Activated CD4-positive, alpha-beta T cell treated with anti-CD3 and anti-CD28 coated beads, Interleukin-2, amount 10 ng/mL, durations not matched to agents 7 days and 5 days (primary cell): ENCODE data around the gene STUM. TPM values are rescaled to one million over a fixed set of nuclear protein-coding genes. Genes with fewer than 3 reads are reported as not detected.

ENCODE experiments used
- CTCF ChIA-PET: fragments of 350-600 bp; sonication (Branson Sonifier 250); formaldehyde crosslinking; loops from one replicate; lab custom pipeline; 2021; ENCODE audit warnings: antibody characterized with exemption; lab: Charles Lee
- POLR2A ChIA-PET: fragments of 350-600 bp; sonication (Branson Sonifier 250); formaldehyde crosslinking; loops from one replicate; lab custom pipeline; 2021; ENCODE audit warnings: antibody characterized with exemption; lab: Charles Lee
- DNase-seq: peaks from one replicate; pipeline ENCODE4 v3.0.0-alpha.2; 2020
- H3K27ac Mint-ChIP-seq: one replicate; pipeline ENCODE4 v1.8.0; 2021; ENCODE audit warnings: mild to moderate bottlenecking, moderate library complexity, mixed read lengths
- H3K27me3 Mint-ChIP-seq: one replicate; pipeline ENCODE4 v1.8.0; 2021; ENCODE audit warnings: mixed read lengths
- H3K36me3 Mint-ChIP-seq: one replicate; pipeline ENCODE4 v1.8.0; 2021; ENCODE audit warnings: low read depth, mixed read lengths
- H3K4me1 Mint-ChIP-seq: one replicate; pipeline ENCODE4 v1.8.0; 2021; ENCODE audit warnings: mixed read lengths
- H3K4me3 Mint-ChIP-seq: one replicate; pipeline ENCODE4 v1.8.0; 2021; ENCODE audit warnings: mild to moderate bottlenecking, moderate library complexity, mixed read lengths
- H3K9me3 Mint-ChIP-seq: one replicate; pipeline ENCODE4 v1.8.0; 2021; ENCODE audit warnings: mixed read lengths
- total RNA-seq, 2 experiments: library from RNA; stranded (reverse); gene quantifications; one replicate each; pipeline ENCODE4 v1.2.3, GENCODE V29; 2021

The STUM gene
- total RNA-seq, 2 experiments from 2014 or later: not detected

DNA sequence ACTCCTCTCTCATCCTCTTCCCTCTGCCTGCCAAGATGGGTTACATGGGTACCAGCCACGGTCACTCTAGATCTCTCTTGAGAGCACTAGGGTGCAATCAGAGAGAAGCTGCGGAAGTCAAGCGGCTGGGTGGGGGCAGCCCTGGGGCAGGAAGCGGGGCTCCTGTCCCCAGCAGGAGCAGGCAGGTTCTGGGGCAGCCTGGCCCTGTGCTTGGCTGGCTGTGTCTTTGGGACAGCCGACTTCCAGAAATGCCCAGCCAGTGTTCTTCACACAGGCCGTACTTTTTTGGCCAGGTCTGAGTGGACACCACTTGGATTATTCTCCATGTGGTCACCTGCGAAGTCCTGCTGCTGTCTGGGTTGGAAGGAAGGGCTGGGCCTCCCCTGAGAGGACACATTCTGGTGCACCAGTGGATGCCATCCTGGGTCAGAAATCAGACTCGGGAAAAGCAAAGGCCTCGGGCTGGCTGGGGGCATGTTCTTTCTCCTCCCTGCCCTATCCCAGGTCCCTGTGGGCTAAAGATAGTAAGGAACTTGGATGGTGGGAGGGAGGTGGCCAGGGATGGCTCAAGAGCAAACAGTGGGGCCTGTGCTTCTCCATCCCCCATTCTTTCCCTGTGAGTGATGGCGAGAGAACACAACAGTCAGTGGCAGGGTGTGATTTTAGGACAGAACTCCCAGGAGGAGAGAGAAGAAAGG, 96.9 kb downstream of the STUM start:
- DNase-seq: no peak
- Mint-ChIP-seq H3K27me3 (no peaks in the 10 kb centered on the region), H3K4me1 (peaks cover 61% of the 10 kb centered on the region), H3K27ac (peak overlapping the region; percentile 89), H3K9me3 (no peaks in the 10 kb centered on the region), H3K4me3 (no peak overlapping the region), H3K36me3 (peaks cover 51% of the 10 kb centered on the region)
- CTCF ChIA-PET: interaction anchor here (1.6 kb wide), 1 partner anchor 183 kb away, joined by 5 read pairs; no protein-coding TSS in a partner anchor
- POLR2A ChIA-PET: no interaction called here

DNA sequence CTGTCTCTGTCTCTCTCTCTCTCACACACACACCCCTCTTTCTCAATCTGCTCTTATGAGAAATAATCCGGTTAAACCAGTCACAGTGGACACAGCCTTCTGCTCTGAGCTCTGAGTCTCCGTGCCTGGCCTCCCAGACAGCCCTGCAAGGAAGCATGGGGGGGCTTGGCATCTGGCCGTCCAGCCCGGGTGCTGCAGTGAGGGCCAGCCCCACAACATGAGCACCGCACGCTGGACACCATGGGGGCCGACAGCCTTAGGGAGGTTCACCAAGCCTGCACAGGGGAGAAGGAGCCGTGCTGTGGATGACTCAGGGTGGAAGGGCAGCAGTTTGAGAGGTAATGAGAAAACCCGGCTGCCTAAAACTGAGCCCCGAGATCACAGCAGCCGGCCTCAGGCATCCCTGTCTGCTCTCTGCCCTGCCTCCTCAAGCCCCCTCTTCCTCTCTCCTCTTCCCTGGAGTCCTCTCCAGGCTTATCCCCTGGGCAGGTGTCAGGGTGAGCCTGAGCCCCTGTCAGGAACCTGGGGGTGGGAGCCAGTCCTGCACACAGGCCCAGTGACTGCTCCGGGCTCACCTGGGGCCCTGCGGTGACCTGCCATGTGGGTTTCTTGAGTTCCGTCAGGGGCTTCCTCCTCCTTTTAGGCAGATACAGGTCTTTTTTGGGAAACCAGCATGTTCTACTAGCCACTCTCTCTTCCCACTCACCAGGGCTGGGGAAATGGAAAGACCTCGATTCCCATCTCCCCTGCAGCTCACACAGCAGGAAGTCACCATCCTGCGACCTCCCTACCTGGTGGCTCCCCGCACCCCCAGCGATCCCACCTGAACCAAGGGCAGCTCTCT, 97.7 kb downstream of the STUM start:
- DNase-seq: no peak
- ChIA-PET POLR2A (no interaction called here), CTCF (interaction anchor here (1.6 to 1.7 kb wide), 2 partner anchors 11 to 182 kb away, joined by 4 to 5 read pairs; no protein-coding TSS in a partner anchor)
- Mint-ChIP-seq H3K4me3 (no peak overlapping the region), H3K36me3 (peaks cover 47% of the 10 kb centered on the region), H3K27me3 (no peaks in the 10 kb centered on the region), H3K4me1 (peaks cover 69% of the 10 kb centered on the region), H3K9me3 (no peaks in the 10 kb centered on the region), H3K27ac (peak overlapping the region; percentile 62)

DNA sequence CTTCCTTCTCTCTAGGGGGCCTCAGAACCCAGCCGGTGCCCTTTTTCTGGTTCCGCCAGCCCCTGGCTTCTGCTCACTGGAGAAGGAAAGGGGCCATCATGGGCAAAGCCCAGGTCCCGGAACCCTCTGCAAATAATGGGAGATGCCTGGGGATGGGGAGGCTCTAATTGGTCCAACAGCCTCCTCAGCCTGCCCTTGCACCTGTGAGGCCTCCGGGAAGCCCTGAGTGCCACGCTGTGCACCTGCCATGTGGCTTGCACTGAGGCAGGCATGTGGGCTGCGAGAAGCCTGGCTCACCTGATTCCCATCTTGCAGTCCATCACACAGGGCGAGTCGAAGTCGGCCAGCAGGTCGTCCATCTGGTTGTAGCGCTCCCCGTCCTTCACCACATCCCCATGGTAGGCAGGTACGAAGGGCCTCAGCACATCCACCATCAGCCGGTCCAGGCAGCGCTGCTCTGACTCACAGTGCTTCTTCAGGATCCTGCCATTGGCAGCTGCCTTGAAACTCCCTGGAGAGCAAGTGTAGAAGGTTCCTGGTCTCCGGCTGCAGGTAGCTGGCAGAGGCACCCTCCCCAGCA, 98.4 kb downstream of the STUM start:
- peaks cover 45% of the 10 kb centered on the region for H3K36me3 Mint-ChIP-seq
- POLR2A ChIA-PET: no interaction called here
- CTCF ChIA-PET: interaction anchor here (1.4 to 1.7 kb wide), 3 partner anchors 10 to 182 kb away, joined by 3 to 5 read pairs (median 4); no protein-coding TSS in a partner anchor
- H3K27ac Mint-ChIP-seq: no peak overlapping the region
- DNase-seq: no peak
- H3K4me3 Mint-ChIP-seq: no peak overlapping the region
- H3K27me3 Mint-ChIP-seq: no peaks in the 10 kb centered on the region
- peaks cover 69% of the 10 kb centered on the region for H3K4me1 Mint-ChIP-seq
- no peaks in the 10 kb centered on the region for H3K9me3 Mint-ChIP-seq

DNA sequence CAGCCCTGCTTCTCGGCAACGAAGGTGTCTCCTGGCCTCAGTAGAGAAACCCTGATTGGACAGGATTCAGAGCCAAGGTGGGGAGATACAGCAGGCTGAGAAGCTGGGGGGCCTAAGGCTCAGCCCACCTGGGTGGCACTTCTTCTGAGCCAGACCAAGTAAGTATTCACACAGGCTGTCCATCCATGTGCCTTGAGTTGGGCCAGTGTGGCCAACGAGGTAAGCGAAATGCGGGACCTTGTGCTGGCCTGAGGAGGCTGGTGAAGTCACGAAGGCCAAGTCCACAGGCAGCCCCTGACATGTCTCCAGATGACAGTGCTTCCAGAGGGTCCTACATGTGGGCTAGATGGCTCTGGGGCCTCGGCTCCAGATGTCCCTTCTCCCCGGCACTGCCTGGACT, 99.2 kb downstream of the STUM start:
- ChIA-PET POLR2A (no interaction called here), CTCF (interaction anchor here (0.7 to 1.7 kb wide), 6 partner anchors 9 to 181 kb away, joined by 3 to 4 read pairs (median 3); no protein-coding TSS in a partner anchor)
- no peaks in the 10 kb centered on the region for H3K9me3 Mint-ChIP-seq
- H3K4me1 Mint-ChIP-seq: peaks cover 68% of the 10 kb centered on the region
- no peak overlapping the region for H3K4me3 Mint-ChIP-seq
- no peak overlapping the region for H3K27ac Mint-ChIP-seq
- no peak for DNase-seq
- H3K36me3 Mint-ChIP-seq: peaks cover 44% of the 10 kb centered on the region
- H3K27me3 Mint-ChIP-seq: no peaks in the 10 kb centered on the region

DNA sequence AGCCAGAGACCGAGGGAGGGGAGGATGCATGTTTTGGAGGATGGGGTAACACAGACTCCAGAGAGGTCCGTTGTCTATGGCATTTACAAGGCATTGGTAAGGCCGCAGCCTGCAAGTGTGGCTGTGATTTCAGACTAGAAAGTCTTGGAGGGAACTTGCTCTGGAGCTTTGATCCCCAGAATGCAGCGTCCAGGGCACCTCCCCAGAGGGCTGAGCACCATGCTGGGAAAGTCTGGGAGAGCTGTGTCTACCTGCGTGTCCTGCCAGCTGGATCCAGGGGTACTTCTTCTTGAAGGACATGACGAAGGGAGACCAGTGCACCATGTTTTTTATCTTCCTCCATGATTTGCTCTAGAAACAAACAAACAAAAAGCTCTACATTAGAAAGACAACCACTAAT, 99.9 kb downstream of the STUM start:
- no peaks in the 10 kb centered on the region for H3K9me3 Mint-ChIP-seq
- peaks cover 61% of the 10 kb centered on the region for H3K4me1 Mint-ChIP-seq
- ChIA-PET CTCF (interaction anchor here (0.6 to 1.7 kb wide), 7 partner anchors 8 to 180 kb away, joined by 3 to 5 read pairs (median 3); no protein-coding TSS in a partner anchor), POLR2A (no interaction called here)
- peaks cover 40% of the 10 kb centered on the region for H3K36me3 Mint-ChIP-seq
- no peak overlapping the region for H3K27ac Mint-ChIP-seq
- no peak for DNase-seq
- H3K4me3 Mint-ChIP-seq: no peak overlapping the region
- H3K27me3 Mint-ChIP-seq: no peaks in the 10 kb centered on the region

DNA sequence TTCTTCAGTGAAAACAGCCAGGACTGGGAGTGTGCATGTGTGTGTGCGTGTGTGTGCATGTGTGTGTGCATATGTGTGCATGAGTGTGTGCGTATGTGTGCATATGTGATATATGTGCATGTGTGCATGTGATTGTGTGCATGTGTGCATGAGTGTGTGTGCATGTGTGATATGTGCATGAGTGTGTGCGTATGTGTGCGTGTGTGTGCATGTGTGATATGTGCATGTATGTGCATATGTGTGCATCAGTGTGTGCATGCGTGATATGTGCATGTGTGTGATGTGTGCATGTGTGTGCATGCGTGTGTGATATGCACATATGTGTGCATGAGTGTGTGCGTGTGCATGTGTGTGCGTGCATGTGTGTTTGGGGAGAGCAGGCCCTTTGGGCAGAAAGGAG, 100.7 kb downstream of the STUM start:
- POLR2A ChIA-PET: no interaction called here
- no peaks in the 10 kb centered on the region for H3K9me3 Mint-ChIP-seq
- DNase-seq: no peak
- no peaks in the 10 kb centered on the region for H3K27me3 Mint-ChIP-seq
- no peak overlapping the region for H3K4me3 Mint-ChIP-seq
- CTCF ChIA-PET: interaction anchor here (0.5 to 1.7 kb wide), 7 partner anchors 9 to 1406 kb away, joined by 3 to 5 read pairs (median 3); no protein-coding TSS in a partner anchor
- peaks cover 35% of the 10 kb centered on the region for H3K36me3 Mint-ChIP-seq
- peak overlapping the region; percentile 67 for H3K27ac Mint-ChIP-seq
- peaks cover 52% of the 10 kb centered on the region for H3K4me1 Mint-ChIP-seq

DNA sequence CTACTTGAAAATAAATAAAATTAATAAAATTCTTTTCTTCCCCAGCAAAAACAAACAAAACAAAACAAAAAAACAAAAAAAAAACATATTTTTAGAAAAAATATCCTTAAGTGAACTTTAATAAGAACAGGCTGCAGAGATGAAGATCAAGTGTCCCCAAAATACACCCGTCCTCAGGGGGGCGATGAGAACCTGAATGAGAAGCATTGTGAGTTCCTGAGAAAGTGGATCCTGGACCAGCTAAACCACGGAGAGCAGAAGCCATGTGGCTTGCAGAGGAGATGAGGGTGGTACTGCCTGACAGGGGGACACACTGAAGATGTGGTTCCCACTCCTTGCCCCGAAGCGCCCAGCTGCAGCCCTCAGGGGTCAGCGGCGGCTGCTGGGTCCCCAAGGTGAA, 101.2 kb downstream of the STUM start:
- POLR2A ChIA-PET: interaction anchor here (0.6 kb wide), 1 partner anchor 1205 kb away, joined by 11 read pairs; no protein-coding TSS in a partner anchor
- Mint-ChIP-seq H3K27ac (peak overlapping the region; percentile 43), H3K4me3 (no peak overlapping the region), H3K27me3 (no peaks in the 10 kb centered on the region), H3K9me3 (no peaks in the 10 kb centered on the region), H3K36me3 (peaks cover 31% of the 10 kb centered on the region), H3K4me1 (peaks cover 47% of the 10 kb centered on the region)
- CTCF ChIA-PET: interaction anchor here (0.7 to 1.8 kb wide), 6 partner anchors 8 to 166 kb away, joined by 3 to 5 read pairs (median 4); no protein-coding TSS in a partner anchor
- peak; percentile 51 for DNase-seq

DNA sequence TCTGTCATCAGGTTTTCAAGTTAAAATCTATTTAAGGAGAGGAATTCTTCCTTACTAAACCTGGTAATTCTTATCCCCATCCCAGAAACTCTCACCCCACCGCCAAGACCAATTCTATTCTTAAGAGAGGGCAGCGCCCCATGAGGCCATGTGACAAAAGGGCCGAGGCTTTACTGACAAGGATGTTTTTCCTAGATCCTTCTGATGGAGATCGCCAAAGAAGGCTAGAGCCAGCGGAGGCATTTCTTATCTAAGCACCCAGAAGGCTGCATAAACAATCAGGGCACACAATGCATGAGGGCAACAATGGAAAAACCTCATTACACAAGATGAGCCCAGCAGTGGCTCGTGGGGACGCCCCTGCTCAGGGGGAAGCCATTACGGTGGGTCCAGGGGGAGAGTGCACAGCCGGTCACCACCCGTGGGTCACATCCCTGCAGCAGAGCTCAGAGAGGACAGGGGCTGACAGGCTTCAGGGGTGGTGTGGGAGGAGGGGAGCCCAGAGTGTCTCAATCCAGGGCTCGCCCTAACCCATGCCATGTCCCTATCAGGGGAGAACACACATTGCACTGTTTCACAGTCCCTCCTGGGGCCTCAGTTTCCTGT, 101.8 kb downstream of the STUM start:
- no peaks in the 10 kb centered on the region for H3K27me3 Mint-ChIP-seq
- no peaks in the 10 kb centered on the region for H3K9me3 Mint-ChIP-seq
- H3K4me3 Mint-ChIP-seq: no peak overlapping the region
- DNase-seq: no peak
- peaks cover 31% of the 10 kb centered on the region for H3K36me3 Mint-ChIP-seq
- ChIA-PET POLR2A (interaction anchor here (0.6 kb wide), 1 partner anchor 1205 kb away, joined by 11 read pairs; no protein-coding TSS in a partner anchor), CTCF (interaction anchor here (1.0 to 1.8 kb wide), 5 partner anchors 9 to 171 kb away, joined by 3 to 5 read pairs (median 3); no protein-coding TSS in a partner anchor)
- H3K27ac Mint-ChIP-seq: peak overlapping the region; percentile 63
- peaks cover 41% of the 10 kb centered on the region for H3K4me1 Mint-ChIP-seq

DNA sequence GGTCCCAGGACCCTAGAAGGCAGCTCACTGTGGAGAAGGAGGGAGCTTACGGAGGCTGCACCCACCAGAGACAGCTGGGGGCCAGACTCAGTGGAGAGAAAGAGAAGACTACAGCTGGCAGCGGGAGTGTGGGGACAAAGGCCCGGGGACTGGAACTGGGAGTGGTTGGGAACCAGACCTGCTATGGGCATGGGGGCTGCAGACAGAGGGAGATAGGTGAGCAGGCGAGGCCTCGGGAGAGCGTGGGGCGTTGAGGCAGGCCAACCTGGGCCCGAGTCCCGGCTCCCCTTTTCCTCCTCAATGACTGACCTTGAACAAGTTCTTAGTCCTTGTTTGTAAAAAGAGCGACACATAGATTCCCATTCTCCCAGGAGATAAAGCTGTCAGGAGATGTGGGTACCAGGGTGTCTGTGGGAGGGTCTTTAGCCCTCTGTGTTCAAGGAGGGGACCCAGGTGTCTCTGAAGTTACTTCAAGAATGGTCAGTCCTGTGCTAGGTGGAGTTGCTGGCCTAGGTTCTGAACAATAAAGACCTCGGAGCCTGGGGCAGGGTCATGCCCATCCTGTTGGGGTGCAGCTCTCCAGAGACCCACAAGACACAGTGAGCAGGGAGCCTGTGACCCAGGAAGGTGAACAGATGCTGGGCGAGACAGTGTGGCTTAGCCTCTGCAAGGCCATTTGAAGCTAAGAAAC, 102.6 kb downstream of the STUM start:
- peaks cover 33% of the 10 kb centered on the region for H3K4me1 Mint-ChIP-seq

DNA sequence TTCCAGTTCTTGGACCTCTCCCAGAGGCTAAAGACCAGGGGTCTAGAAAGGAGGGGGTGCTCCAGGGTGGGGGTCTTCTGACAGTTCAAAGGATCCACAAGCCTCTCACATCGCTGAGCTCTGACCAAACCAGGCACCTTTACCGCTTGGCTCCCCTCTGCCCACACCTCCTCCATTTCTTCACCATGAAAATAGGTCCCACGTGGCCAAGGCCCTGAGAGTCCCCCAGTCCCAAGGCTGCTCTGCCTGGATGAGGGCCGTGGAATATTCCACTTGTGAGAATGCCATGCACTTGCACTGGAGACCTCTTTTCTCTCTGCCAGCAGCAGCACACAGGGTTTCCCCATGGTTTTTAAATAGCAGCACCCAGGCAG, 103.2 kb downstream of the STUM start:
- peaks cover 21% of the 10 kb centered on the region for H3K36me3 Mint-ChIP-seq
- DNase-seq: no peak
- ChIA-PET POLR2A (no interaction called here), CTCF (interaction anchor here (0.9 to 1.8 kb wide), 4 partner anchors 10 to 61 kb away, joined by 3 to 5 read pairs (median 4); no protein-coding TSS in a partner anchor)
- peaks cover 29% of the 10 kb centered on the region for H3K4me1 Mint-ChIP-seq
- H3K4me3 Mint-ChIP-seq: no peak overlapping the region
- H3K27ac Mint-ChIP-seq: no peak overlapping the region
- H3K27me3 Mint-ChIP-seq: no peaks in the 10 kb centered on the region
- H3K9me3 Mint-ChIP-seq: no peaks in the 10 kb centered on the region

More for the DNA sequence above, 102.6 kb downstream of the STUM start:
- DNase-seq: no peak
- no peaks in the 10 kb centered on the region for H3K9me3 Mint-ChIP-seq
- H3K4me3 Mint-ChIP-seq: no peak overlapping the region
- POLR2A ChIA-PET: no interaction called here
- peaks cover 25% of the 10 kb centered on the region for H3K36me3 Mint-ChIP-seq
- CTCF ChIA-PET: interaction anchor here (0.6 to 1.8 kb wide), 7 partner anchors 9 to 170 kb away, joined by 3 to 5 read pairs (median 4); no protein-coding TSS in a partner anchor
- peak overlapping the region; percentile 63 for H3K27ac Mint-ChIP-seq
- H3K27me3 Mint-ChIP-seq: no peaks in the 10 kb centered on the region

DNA sequence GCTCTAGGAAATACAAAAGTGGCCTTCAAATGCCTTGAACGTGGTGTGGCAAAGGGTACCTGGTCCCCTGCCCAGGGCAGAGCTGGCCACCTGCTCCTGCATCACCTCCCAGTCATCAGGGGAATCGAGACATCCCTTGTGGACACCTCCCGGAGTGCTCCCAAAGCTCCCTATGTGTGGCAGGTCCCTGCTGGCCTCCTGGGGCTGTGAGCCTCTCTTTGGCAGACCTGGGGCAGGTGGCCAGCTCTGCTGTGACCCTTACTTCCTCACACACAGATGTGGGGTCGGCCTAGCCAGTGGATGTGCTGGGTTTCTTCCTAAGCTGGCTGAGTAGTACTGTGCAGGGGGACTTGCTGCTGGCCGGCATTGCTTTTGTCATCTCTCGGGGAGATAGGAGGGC, 104.0 kb downstream of the STUM start:
- Mint-ChIP-seq H3K9me3 (no peaks in the 10 kb centered on the region), H3K27ac (no peak overlapping the region), H3K4me3 (no peak overlapping the region), H3K4me1 (peaks cover 28% of the 10 kb centered on the region), H3K36me3 (peaks cover 21% of the 10 kb centered on the region), H3K27me3 (no peaks in the 10 kb centered on the region)
- ChIA-PET CTCF (interaction anchor here (0.6 to 1.1 kb wide), 4 partner anchors 19 to 177 kb away, joined by 3 read pairs; no protein-coding TSS in a partner anchor), POLR2A (no interaction called here)
- no peak for DNase-seq
